Endothelial cell of umbilical vein (primary cell): ENCODE data around the gene CCDC74A. TPM values are rescaled to one million over a fixed set of nuclear protein-coding genes. Genes with fewer than 3 reads are reported as not detected.
"Not testable (repeated sequence)": the region's sequence is repeated elsewhere in the genome, so short reads cannot be mapped to it uniquely, and the experiment has no call there.

Experiments
- BruUV-seq: library from RNA; stranded (reverse); fragments of 400-500 nt; replicated peaks from 2 replicates; lab custom pipeline; 2021; lab: Mats Ljungman, UMichigan
- CTCF ChIA-PET: fragments of 300-600, 350-600 bp; sonication (Branson Sonifier 250); formaldehyde crosslinking; loops from one replicate; lab custom pipeline; 2021; ENCODE audit warnings: antibody characterized with exemption, inconsistent platforms; lab: Charles Lee
- POLR2A ChIA-PET: fragments of 300-600, 350-600 bp; sonication (Branson Sonifier 250); formaldehyde crosslinking; loops from one replicate; lab custom pipeline; 2021; ENCODE audit warnings: antibody characterized with exemption, inconsistent platforms; lab: Charles Lee
- DNase-seq: peaks from one replicate; pipeline ENCODE4 v3.0.0-alpha.2; 2011; ENCODE audit warnings: low read depth, low spot score
- FAIRE-seq: peaks from 2 replicates; lab custom pipeline; 2011; peaks lifted over from hg19 to GRCh38; lab: Jason Lieb, UNC
- H2AFZ ChIP-seq: 2 replicates; pipeline ENCODE4 v1.6.0; 2012; ENCODE audit warnings: low read depth, low read length, control low read depth, inconsistent platforms
- H3K27ac ChIP-seq: 2 replicates; pipeline ENCODE4 v1.5.1; 2011; ENCODE audit warnings: low read depth, mild to moderate bottlenecking, control low read depth, low read length, moderate library complexity; ENCODE audit not compliant: insufficient read depth
- H3K27me3 ChIP-seq, 2 experiments: 2 replicates each; pipeline versions ENCODE4 v1.6.0 to v1.6.1; 2011; ENCODE audit warnings: low read length in 2 of 2, mixed read lengths in 1 of 2; ENCODE audit not compliant: control insufficient read depth in 2 of 2, insufficient read depth in 2 of 2
- H3K36me3 ChIP-seq, 2 experiments: 2 replicates in 1 of 2; 3 replicates in 1 of 2; pipeline ENCODE4 v1.5.1; 2011; ENCODE audit warnings: low read length in 2 of 2, mild to moderate bottlenecking in 1 of 2, moderate library complexity in 1 of 2; ENCODE audit not compliant: control insufficient read depth in 2 of 2, insufficient read depth in 2 of 2; ENCODE audit errors: extremely low read depth in 1 of 2
- H3K4me1 ChIP-seq: 3 replicates; pipeline ENCODE4 v1.5.1; 2011; ENCODE audit warnings: mild to moderate bottlenecking, low read length; ENCODE audit not compliant: control insufficient read depth, insufficient read depth; ENCODE audit errors: extremely low read depth
- H3K4me2 ChIP-seq: 2 replicates; pipeline ENCODE4 v1.6.1; 2011; ENCODE audit warnings: low read length, control low read depth, mixed read lengths; ENCODE audit not compliant: insufficient read depth
- H3K4me3 ChIP-seq, 3 experiments: fragments of 200-600 bp in 1 of 3; sonication (generic), shearing (Covaris generic) in 1 of 3; replicated peaks in 1 of 3; 2 replicates each; pipeline ENCODE4 v1.5.1; 2011 to 2016; ENCODE audit warnings: control low read depth in 3 of 3, low read length in 3 of 3, mild to moderate bottlenecking in 2 of 3, inconsistent platforms in 1 of 3, low read depth in 1 of 3, moderate library complexity in 1 of 3; ENCODE audit not compliant: insufficient read depth in 1 of 3
- H3K79me2 ChIP-seq: 2 replicates; pipeline ENCODE4 v1.6.0; 2012; ENCODE audit warnings: low read length, inconsistent platforms; ENCODE audit not compliant: control insufficient read depth, insufficient read depth
- H3K9ac ChIP-seq: replicated peaks from 2 replicates; pipeline ENCODE3; 2011; ENCODE audit warnings: low read length, control low read depth; ENCODE audit not compliant: insufficient read depth; ENCODE audit errors: extremely low read depth
- H3K9me1 ChIP-seq: replicated peaks from 3 replicates; pipeline ENCODE4 v1.6.0; 2011; ENCODE audit warnings: mild to moderate bottlenecking, low read length; ENCODE audit not compliant: control insufficient read depth, insufficient read depth; ENCODE audit errors: extremely low read depth
- H3K9me3 ChIP-seq: replicated peaks from 2 replicates; pipeline ENCODE4 v1.5.1; 2012; ENCODE audit warnings: low read length, inconsistent platforms; ENCODE audit not compliant: control insufficient read depth, insufficient read depth
- H4K20me1 ChIP-seq: replicated peaks from 2 replicates; pipeline ENCODE3; 2011; ENCODE audit warnings: mild to moderate bottlenecking, low read length; ENCODE audit not compliant: control insufficient read depth, insufficient read depth; ENCODE audit errors: extremely low read depth
- CTCF ChIP-seq, 2 donors: IDR thresholded peaks; 1 replicate in 1 of 2; 2 replicates in 1 of 2; pipeline ENCODE4 v1.5.1; 2011; ENCODE audit warnings: low read length in 2 of 2, mild to moderate bottlenecking in 2 of 2, moderate library complexity in 2 of 2, control low read depth in 1 of 2, inconsistent platforms in 1 of 2, low read depth in 1 of 2; ENCODE audit not compliant: insufficient read depth in 1 of 2; ENCODE audit errors: extremely low read depth in 1 of 2
- EZH2 ChIP-seq: IDR thresholded peaks from 2 replicates; pipeline ENCODE4 v1.6.1; 2012; ENCODE audit warnings: borderline replicate concordance, low read depth, mild to moderate bottlenecking, moderate library complexity, low read length, inconsistent platforms; ENCODE audit not compliant: severe bottlenecking
- FOS ChIP-seq: IDR thresholded peaks from 2 replicates; pipeline ENCODE4 v1.6.1; 2011; ENCODE audit warnings: mild to moderate bottlenecking, low read length, moderate library complexity, borderline replicate concordance; ENCODE audit not compliant: insufficient read depth
- GATA2 ChIP-seq: IDR thresholded peaks from 2 replicates; pipeline ENCODE4 v1.7.0; 2011; ENCODE audit warnings: low read depth, mild to moderate bottlenecking, moderate library complexity, mixed read lengths, low read length; ENCODE audit not compliant: insufficient read length, insufficient read depth
- JUN ChIP-seq: IDR thresholded peaks from 2 replicates; pipeline ENCODE4 v1.6.1; 2011; ENCODE audit warnings: borderline replicate concordance, low read depth; ENCODE audit not compliant: insufficient read length, insufficient read depth
- MAX ChIP-seq: IDR thresholded peaks from 2 replicates; pipeline ENCODE4 v1.6.1; 2011; ENCODE audit not compliant: insufficient read depth, insufficient read length
- MYC ChIP-seq: IDR thresholded peaks from one replicate; pipeline ENCODE4 v1.6.1; 2011; ENCODE audit warnings: mild to moderate bottlenecking, low read depth, low read length
- POLR2A ChIP-seq: IDR thresholded peaks from 2 replicates; pipeline ENCODE4 v1.6.1; 2012; ENCODE audit warnings: low read depth, mild to moderate bottlenecking, control low read depth, low read length
- POLR2AphosphoS5 ChIP-seq: IDR thresholded peaks from 2 replicates; pipeline ENCODE4 v1.6.1; 2012; ENCODE audit warnings: low read depth, mild to moderate bottlenecking, control low read depth, low read length, moderate library complexity; ENCODE audit not compliant: insufficient read depth
- dilution Hi-C: fragments of 300-500 bp; cut with MboI; formaldehyde crosslinking; loops from one replicate; pipeline ENCODE4 v1.15.0; 2019; ENCODE audit warnings: low sequenced_read_pairs; ENCODE audit not compliant: extremely low pct_ligation_motif_present
- intact Hi-C: fragments of 100-400 bp; cut with micrococcal nuclease; formaldehyde crosslinking; loops from one replicate; pipeline ENCODE4 v1.10.0; 2022
- polyA plus RNA-seq, 4 experiments: library from polyadenylated mRNA; depleted of rRNA in 3 of 4; stranded (reverse) in 3 of 4; unstranded in 1 of 4; fragments of >200 nt; gene quantifications; 2 replicates each; pipeline versions ENCODE4 v1.2.1 to v1.2.3, GENCODE V29; 2011 to 2012; ENCODE audit warnings: missing spikeins in 1 of 4
- total RNA-seq: library from RNA; stranded (reverse); gene quantifications from 2 replicates; pipeline ENCODE4 v1.2.3, GENCODE V29; 2021

Gene CCDC74A
- total and polyA plus RNA-seq, 2 donors (not counting 3 experiments of a cell fraction or from before 2014, with no cell fraction given) = 7.0 to 11.7 TPM

- H3K27me3 ChIP-seq, H3K4me1 ChIP-seq, FAIRE-seq, H3K4me3 ChIP-seq, H2AFZ ChIP-seq, CTCF ChIA-PET, dilution Hi-C loops, DNase-seq, intact Hi-C loops, H3K9me3 ChIP-seq, H3K9me1 ChIP-seq, H3K27ac ChIP-seq, H4K20me1 ChIP-seq, H3K4me2 ChIP-seq, POLR2A ChIA-PET, BruUV-seq, H3K9ac ChIP-seq, H3K79me2 ChIP-seq: not testable (repeated sequence)
- H3K36me3 ChIP-seq = peaks cover 5 to 26% of the 10 kb centered on the region in 2 experiments
These were observed 9.8 kb upstream of the CCDC74A start for GRCh38 chr2:131517856-131518255.

GRCh38 chr2:131518531-131518930 is 9.2 kb upstream of the CCDC74A start:
- H3K27me3 ChIP-seq, H3K79me2 ChIP-seq, CTCF ChIA-PET, BruUV-seq, intact Hi-C loops, H3K9me1 ChIP-seq, POLR2A ChIA-PET, FAIRE-seq, H3K9me3 ChIP-seq, H2AFZ ChIP-seq, DNase-seq, H3K4me3 ChIP-seq, dilution Hi-C loops, H3K4me2 ChIP-seq, H3K9ac ChIP-seq, H3K27ac ChIP-seq, H3K4me1 ChIP-seq, H4K20me1 ChIP-seq: not testable (repeated sequence)
- peaks cover 5 to 23% of the 10 kb centered on the region in 2 experiments for H3K36me3 ChIP-seq

- intact Hi-C loops (no loop called here), dilution Hi-C loops (no loop called here)
- H3K9me3 ChIP-seq = no peaks in the 10 kb centered on the region
- H3K4me3 ChIP-seq = no peak overlapping the region
- BruUV-seq = no TSS peak
- DNase-seq = no peak
- H2AFZ ChIP-seq = no peak overlapping the region
- H3K79me2 ChIP-seq = no peaks in the 10 kb centered on the region
- TF ChIP-seq FOS (no peak), MYC (no peak), GATA2 (no peak), POLR2AphosphoS5 (no peak), CTCF (IDR thresholded peaks at IDR 0.05; ENCODE audit: extremely low read depth in 1 of 2, insufficient read depth in 1 of 2, low read depth in 1 of 2, low read length in 2 of 2) (no peak), JUN (no peak), EZH2 (no peak), POLR2A (no peak), MAX (no peak)
- no peak overlapping the region for H3K27ac ChIP-seq
- FAIRE-seq = no peak
- ChIA-PET CTCF (interaction anchor here (0.8 kb wide), 1 partner anchor 153 kb away, joined by 3 read pairs; no protein-coding TSS in a partner anchor), POLR2A (no interaction called here)
- H3K36me3 ChIP-seq = peaks cover 5 to 21% of the 10 kb centered on the region in 2 experiments
- no peaks in the 10 kb centered on the region for H3K27me3 ChIP-seq
- H3K4me2 ChIP-seq = no peak overlapping the region
- no peak overlapping the region for H3K9ac ChIP-seq
- no peaks in the 10 kb centered on the region for H4K20me1 ChIP-seq
- H3K4me1 ChIP-seq = no peaks in the 10 kb centered on the region
- no peaks in the 10 kb centered on the region for H3K9me1 ChIP-seq
These were observed 8.2 kb upstream of the CCDC74A start for GRCh38 chr2:131519466-131519865.
